ENCODE results near the gene ELOA. TPM values are rescaled to one million over a fixed set of nuclear protein-coding genes. Genes with fewer than 3 reads are reported as not detected.
A peak's percentile ranks its signal among the peaks of the same experiment; 100 is the strongest.

Gene ELOA, protein sequence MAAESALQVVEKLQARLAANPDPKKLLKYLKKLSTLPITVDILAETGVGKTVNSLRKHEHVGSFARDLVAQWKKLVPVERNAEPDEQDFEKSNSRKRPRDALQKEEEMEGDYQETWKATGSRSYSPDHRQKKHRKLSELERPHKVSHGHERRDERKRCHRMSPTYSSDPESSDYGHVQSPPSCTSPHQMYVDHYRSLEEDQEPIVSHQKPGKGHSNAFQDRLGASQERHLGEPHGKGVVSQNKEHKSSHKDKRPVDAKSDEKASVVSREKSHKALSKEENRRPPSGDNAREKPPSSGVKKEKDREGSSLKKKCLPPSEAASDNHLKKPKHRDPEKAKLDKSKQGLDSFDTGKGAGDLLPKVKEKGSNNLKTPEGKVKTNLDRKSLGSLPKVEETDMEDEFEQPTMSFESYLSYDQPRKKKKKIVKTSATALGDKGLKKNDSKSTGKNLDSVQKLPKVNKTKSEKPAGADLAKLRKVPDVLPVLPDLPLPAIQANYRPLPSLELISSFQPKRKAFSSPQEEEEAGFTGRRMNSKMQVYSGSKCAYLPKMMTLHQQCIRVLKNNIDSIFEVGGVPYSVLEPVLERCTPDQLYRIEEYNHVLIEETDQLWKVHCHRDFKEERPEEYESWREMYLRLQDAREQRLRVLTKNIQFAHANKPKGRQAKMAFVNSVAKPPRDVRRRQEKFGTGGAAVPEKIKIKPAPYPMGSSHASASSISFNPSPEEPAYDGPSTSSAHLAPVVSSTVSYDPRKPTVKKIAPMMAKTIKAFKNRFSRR
- 21.4 TPM for total RNA-seq

DNA sequence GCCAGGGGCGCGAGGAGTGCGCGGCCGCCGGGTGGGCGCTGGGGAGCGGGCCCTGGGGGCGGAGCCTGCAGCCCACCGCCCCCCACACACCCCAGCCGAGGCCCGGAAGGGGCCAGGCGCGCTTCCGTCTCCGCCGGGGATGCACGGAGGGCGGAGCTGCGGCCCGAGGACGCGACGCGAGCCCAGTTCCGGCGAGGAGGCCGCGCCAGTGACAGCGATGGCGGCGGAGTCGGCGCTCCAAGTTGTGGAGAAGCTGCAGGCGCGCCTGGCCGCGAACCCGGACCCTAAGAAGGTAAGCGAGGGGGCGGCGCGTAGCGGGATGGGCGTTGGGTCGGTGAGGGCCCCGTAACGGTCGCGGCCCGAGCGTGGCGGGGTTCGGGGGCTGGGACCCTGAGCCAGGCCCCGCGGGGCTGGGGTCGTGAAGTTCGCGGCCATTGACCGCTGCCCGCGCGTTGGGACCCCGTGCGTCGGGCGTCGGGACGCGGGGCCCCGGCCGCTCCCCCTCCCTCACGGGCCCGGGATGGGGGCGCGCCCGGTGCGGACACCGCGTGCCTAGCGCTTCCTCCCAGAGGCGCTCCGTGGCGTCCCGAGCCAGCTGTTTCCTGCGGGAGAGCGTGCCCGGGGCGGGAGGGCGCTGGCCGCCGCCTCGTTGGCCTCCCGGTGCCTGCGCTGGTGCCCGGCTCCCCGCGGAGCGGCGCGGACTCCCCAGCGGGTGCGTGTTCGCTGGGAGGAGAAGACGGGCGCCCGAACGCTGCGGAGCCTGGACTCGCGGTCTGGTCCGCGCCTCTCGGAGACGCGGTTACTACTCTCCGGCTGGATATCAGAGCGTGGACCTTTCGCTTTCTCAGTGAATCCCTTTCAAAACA, at the start of gene ELOA:
Gene ELOA (plus strand): TSS at position 185 of the 866 bp plus-strand sequence. CDS start 33 bp downstream, at position 218.
- peak; percentile 90 for DNase-seq

DNA sequence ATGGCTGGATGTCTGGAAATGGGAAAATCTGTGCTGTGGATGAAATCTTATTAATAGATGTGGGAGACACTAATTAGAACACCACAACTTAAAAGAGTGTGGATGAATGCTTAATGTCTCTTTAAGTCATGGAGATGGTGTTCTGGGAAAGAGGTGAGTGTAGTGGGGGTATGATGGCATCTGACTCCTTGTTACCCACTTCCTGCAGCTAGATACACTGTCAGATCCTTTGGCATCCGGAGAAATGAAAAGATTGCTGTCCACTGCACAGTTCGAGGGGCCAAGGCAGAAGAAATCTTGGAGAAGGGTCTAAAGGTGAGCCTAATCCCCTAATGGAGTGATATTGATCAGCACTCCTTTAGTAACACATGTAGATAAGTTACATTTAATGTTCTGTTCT, 49.7 kb upstream of the ELOA start:
- DNase-seq: no peak

DNA sequence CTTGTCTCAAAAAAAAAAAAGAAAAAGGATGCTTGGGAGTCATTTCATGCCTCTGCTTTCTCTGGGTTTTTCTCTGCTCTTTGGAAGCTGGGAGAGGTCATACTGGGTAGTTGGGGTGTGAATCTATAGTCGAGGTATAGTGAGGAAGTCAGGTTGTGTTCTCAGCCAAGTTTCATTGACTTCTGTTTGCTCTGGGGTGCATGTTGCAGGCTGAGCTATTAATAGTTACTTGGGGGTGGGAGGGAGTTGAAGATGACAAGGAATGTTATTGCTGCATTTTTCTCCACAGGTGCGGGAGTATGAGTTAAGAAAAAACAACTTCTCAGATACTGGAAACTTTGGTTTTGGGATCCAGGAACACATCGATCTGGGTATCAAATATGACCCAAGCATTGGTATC, 48.9 kb upstream of the ELOA start:
- no peak for DNase-seq

DNA sequence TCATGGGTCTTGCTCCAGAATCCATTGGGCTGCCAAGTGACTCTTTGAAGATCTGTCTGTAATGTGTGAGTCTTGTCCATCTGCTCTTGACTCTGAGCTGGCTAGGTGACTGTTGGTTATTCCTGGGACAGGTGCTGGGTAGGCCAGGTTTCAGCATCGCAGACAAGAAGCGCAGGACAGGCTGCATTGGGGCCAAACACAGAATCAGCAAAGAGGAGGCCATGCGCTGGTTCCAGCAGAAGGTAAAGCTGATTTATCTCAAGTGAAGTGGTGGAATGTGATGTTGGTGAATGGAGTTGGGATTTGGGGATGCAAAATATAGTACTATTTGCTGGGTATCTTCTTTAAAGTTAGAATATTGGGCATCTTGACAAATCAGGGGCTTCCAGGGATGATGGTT, 47.6 kb upstream of the ELOA start:
- DNase-seq: no peak

DNA sequence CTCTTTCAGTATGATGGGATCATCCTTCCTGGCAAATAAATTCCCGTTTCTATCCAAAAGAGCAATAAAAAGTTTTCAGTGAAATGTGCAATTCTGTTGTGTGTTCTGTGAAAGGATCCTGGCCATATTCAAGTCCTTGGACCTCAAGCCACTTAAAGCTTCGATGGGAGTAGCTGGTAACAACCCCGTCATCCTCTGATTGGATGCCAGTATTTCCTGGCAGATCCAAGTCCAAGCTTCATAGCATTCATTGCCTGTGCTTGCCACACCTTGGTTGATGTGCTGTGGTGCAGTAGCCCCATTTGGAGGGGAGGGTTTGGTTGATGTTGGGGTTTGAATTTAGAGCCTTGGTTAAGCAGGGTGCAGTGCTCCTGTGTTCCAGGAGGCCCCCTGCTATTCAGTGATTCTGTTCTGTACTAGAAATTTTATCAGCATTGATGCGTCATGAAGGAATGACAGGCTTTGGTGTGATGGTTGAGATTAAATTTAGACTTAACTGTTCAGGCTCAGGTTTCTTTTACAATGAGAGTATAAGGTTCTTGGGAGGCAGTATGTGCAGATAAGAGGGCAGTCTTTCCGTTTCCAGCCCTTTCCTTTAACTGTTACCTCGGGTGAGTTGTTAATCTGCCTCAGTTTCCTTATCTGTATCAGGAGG, 46.8 kb upstream of the ELOA start:
- DNase-seq: no peak

DNA sequence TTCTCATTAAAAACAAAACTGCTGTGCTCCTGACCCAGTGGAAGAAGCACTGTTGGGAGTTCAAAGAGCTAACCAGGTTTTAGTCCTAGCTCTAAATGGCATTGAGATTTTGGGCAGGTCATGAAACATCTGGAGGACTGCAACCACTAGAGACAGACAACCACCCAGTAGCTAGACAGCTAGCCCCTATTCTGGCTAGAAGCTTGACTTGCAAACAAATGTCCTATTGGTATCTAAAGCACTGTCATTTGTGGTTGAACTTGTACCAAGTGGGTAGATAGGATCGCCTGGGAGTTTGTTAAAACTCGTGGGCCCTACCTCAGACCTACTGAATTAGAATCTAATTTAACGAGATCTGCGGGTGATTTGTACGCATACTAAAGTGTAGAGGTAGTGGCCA, 44.8 kb upstream of the ELOA start:
- DNase-seq: no peak

DNA sequence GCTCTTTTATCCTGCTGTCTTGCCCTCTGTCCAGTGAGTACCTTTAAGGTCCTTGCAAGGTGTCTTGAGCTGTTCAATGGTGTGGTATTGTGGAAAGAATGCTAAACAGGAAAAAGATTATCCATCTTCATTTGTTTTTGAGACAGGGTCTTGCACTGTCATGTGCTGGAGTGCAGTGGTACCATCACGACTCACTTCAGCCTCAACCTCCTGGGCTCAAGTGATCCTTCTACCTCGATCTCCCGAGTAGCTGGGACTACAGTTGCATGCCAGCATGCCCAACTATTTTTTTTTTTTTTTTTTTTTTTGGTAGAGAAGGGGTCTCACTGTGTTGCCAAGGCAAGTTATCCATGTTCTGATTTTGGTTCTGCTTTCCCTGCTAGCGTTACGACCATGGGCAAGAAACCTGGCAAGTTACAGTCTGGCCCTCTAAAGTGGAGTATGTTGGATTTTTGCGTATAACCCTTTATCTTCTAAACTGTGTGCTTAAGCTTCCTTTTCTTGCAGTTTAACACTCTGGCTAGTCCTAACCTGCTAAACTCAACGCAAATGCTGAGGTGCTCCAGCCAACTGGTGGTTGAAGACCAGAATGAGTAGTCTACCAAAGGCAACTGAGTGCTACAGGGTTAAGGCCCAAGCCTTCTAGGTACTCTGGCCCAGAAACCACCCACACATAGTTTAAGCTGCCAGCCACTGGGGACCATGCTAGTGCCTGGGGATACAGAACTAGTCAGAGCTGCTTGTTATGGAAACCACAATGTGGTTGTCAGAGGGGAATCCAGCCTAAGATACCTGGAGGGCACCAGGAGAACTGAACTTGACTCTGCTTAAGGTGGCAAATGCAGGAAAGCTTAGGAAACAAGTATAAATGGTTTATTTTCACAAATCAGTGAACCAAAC, 43.7 kb upstream of the ELOA start:
- DNase-seq: no peak

DNA sequence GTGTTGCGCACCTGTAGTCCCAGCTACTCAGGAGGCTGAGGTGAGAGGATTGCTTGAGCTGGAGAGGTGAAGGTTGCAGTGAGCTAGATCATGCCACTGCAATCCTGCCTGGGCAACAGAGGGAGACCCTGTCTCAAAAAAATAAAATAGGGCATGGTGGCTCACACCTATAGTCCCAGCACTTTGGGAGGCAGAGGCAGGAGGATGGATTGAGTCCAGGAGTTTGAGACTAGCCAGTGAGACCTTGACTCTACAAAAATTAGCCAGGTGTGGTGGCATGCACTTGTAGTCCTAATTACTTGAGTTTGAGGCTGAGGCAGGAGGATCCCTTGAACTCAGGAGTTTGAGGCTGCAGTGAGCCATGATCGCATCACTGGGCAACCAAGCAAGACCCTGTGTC, 42.0 kb upstream of the ELOA start:
- no peak for DNase-seq

DNA sequence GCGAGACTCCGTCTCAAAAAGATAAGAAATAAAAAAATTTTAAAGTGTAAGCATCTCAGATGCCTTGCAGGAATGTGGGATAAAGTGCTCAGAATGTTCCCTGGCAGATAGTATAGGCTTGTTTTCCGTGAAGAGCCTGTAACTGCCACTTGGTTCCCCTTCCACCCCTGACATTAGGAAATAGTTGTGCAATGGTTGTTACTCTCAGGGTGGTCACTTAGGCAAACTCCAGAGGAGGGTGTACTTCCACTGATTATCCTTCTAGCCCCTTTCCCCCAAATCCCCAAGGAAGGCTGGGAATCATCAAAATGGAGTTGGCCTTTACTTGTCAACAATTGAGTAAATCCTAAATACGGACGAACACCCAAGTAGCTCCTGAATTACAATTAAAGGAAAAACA, 41.3 kb upstream of the ELOA start:
- DNase-seq: no peak

DNA sequence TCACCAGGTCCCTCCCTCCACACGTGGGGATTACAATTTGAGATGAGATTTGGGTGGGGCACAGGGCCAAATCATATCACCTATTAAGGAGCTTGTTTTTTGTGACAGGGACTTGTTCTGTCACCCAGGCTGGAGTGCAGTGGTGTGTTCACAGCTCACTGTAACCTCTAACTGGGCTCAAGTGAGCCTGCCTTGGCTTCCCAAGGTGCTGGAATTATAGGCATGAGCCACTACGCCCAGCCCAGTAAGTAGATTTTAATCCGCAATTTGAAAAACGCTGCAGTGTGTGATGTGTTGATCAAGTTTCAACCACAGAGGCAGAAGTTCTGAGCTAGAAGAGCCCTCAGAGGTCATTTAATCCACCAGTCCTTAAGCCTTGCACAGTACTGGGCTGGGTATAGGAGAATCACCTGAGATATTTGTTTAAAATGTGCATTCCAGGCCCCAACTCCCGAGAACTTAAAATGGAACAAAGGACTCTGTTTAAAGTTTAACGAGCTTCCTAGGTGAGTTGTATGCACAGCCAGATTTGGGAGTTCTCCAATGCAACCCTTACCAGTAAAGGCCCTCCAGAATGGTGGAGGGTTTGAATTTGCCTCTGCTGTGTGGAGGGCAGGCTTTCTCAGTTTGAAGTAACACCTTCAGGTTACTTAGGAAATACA, 38.3 kb upstream of the ELOA start:
- no peak for DNase-seq

DNA sequence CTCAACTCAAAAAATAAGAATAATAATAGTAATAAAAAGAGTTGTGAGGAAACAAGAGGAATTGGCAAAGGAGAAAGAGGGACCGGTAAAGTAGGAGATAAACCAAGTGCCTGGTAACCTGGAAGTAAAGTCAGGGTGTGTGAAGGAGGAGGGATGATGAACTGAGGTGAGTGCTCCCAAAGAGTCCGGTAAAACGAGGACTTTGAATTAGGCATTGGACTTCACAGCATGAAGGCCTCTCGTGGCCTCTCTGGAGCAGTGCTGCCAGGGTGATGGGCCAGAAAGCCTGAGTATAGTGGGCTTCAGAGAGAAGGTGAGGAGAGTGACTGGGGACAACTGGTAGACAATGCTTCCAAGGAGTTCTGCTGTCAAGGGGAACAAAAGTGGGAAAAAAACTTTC, 34.0 kb upstream of the ELOA start:
- no peak for DNase-seq

DNA sequence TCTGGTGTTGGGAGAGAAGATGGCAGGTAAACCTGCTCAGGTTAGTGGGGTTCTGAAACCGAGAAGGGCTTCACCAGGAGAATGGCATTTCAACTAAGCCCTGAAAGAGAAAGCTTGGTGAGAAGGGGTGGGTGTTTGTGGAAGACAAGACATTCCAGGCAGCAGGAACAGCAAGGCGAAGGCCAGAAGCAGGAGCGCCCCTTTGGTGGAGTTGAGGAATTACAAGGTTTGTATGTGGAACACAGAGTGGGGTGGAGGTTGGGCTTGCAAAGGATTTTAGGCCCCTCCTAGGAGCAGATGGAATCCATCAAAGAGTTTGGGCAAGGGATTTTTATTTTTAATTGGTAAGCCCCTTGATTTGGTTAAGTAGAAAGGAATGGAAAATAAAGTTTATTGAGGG, 24.8 kb upstream of the ELOA start:
- DNase-seq: peak; percentile 13

DNA sequence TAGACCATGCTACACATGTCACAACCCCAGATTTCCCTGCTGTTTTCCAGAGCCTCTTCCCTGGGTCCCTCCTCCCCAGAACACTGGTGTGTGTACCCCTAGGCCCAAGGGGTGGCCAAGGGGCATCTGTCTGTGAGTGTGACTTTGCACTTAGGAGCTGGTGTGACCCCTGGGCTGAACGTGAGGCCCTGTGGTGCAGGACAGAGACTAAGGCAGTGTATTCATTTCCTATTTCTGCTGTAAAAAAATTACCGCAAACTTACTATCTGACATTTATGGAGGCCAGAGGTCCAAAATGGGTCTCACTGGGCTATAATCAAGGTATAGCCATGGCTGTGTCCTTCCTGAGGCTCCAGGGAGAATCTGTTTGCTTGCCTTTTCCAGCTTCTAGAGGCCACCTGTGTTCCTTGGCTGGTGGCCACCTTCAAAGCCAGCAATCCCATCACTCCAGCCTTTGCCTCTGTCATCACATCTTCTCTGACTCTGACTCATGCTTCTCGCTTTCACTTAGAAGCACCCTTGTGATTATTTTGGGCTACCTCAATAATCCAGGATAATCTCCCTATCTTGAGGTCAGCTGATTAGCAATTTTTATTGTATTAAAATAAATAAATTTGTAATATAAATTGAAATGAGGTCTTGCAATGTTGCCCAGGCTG, 24.0 kb upstream of the ELOA start:
- DNase-seq: no peak

DNA sequence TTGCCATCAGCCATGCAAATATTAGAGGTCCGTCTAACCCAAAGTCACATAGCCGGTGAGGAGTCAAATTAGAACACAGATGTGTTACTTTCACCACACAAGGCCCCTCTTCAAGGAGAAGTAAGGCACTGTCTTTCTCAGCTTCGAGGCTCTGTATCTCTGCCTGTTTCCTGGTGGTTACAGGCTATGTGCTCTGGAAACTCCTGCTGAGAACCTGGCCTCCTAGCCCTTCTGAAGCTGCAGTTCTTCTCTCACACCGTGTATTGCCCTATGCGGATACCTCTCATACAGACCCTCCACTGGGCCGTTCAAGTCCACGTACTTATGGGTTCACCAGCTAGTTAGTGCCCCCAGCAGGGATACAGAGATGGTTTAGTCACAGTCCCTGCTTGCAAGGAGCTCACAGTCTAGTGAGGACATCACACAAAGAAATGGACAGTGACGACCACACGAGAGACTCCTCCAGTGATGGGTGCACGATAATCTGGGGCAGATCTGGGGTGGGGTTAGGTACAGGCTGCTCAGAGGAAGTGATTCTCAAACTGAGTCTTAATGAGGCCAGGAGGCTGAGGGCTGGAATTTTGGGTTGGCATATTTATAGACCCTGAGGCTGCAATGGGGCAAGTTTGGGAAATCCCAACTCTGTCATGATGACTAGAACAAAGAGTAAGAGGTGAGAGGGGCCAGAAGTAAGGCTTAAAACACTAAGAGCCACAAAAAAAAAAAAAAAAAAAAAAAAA, 22.8 kb upstream of the ELOA start:
- no peak for DNase-seq

DNA sequence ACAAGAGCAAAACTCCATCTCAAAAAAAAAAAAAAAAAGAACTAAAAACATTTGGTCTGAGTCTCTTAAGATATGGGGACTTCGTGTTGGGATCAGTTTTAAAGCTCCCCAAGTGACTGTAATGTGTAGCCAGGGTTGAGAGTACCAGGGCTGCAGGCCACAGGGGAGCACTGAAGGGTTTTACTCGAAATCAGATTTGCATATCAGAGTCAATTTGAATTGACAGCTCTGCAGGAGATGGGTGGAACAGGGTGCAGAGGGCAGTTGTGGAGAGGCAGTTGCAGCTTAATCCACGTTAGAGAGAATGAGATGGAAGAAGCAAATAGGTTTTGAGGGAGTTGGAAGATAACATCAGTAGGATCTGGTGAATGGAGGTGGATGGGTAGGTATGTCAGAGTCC, 20.6 kb upstream of the ELOA start:
- DNase-seq: no peak

DNA sequence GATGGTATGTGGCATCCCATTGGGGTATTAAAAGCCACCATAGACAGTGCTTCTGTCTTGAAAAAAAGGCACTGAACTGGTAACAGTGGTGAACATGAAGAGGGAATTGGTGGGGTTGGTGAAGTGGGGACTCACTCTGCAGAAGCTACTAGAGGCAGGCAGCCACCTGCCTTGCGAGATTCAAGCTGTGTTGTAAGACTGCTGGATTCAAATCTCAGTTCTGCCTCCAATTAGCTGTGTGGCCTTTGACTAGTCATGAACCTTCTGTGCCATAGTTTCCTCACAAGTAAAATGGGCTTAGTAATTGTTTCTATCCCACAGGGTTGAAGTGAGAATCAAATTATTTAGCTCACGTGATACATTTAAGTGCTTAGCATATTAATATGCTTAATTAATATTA, 16.6 kb upstream of the ELOA start:
- DNase-seq: no peak

DNA sequence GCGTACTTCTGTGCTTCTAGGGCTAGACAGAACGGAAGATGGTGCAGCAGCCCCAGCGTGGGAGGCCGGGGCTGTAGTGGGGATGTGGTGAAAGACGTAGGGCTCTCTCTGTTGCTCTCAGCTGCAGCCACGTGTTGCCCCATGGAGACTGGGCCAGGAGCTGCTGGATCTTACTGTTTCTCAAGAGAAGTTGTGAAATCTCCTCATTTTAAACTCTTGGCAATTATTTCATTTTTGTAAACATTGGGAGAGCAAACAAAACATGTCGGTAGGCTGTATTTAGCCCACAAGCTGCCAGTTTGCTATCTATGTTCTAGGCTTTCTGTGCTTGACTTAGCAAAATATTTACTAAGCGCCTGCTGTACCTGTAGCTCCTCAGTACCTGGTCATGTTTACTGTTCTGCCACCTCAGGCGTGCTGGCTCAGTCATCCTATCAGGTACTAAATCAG, 15.9 kb upstream of the ELOA start:
- DNase-seq: peak; percentile 10

DNA sequence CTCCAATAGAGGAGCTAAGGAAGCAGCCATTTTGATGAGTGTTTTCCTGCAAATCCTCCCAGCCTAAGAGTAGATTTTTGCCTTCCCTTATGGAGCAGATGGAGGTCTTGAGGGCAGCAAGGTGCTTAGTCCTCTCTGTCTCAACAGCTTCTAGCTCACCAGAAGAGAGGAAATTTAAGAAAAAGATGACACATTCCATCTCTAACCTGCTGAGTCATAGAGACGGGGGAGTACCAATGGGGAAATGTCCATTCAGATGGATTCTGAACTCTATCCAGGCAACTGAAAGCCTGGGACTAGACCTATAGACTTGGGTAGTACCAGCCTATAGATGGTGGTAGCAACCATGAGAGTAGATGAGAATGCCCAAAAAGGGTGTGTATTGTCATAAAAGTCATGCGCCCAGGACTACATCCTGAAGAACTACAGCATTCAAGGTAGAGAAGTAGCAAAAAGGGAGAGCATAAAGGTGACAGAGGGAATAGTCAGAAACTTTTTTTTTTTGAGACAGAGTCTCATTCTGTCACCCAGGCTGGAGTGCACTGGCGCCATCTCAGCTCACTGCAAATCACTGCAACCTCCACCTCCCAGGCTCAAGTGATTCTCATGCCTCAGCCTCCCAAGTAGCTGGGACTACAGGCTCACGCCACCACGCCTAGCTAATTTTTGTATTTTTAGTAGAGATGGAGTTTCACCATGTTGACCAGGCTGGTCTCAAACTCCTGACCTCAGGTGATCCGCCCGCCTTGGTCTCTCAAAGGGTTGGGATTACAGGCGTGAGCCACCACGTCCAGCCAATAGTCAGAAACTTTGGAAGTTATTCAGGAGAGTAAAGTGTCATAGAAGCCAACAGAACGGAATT, 10.7 kb upstream of the ELOA start:
- DNase-seq: no peak

Data from tongue (tissue), 2 donors.